ENCODE results near the gene RHBDD3. TPM values are rescaled to one million over a fixed set of nuclear protein-coding genes. Genes with fewer than 3 reads are reported as not detected.

The RHBDD3 gene
- polyA plus RNA-seq, 3 donors: 18.9 to 23.9 (median 22.5) TPM

DNA sequence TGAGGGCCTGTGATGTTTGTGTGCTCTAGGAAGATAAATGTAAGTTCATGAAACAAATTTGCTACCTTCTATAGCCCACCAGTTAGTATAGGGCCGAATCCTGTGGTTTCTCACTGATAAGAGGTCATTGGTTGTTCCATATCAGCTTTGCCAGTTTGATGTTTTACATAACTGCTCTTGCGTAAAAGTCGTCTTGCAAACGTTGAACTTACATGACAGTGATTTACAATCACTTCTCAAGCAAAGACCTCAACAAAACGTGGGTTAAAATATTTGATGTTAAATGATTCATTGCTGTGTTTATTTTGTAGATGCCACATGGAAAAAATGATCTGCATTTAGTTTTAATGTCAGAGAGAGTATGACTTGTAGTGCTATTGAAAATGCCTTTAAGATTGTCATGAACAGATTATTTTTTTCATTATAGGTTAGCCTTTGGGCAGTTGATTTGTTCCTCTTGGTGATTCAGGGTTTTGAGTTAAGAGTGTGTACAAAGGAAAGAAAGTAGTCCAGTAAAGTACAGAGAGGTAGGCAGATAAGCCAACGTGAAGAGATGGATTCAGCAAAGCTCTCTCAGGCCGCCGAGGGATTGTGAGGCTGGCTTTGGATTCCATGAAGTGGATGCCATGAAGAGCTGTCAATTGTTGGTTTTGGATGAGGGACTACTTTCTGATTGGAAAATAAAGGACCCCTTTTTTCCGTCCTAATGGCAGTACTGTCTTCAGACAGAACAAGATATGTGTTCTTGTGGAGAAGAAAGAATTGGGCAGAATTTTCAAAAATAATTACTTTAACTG lies 2.9 kb upstream of the RHBDD3 start:
- no peak for DNase-seq (ENCODE audit: low read depth in 3 of 3, low spot score in 2 of 3)

DNA sequence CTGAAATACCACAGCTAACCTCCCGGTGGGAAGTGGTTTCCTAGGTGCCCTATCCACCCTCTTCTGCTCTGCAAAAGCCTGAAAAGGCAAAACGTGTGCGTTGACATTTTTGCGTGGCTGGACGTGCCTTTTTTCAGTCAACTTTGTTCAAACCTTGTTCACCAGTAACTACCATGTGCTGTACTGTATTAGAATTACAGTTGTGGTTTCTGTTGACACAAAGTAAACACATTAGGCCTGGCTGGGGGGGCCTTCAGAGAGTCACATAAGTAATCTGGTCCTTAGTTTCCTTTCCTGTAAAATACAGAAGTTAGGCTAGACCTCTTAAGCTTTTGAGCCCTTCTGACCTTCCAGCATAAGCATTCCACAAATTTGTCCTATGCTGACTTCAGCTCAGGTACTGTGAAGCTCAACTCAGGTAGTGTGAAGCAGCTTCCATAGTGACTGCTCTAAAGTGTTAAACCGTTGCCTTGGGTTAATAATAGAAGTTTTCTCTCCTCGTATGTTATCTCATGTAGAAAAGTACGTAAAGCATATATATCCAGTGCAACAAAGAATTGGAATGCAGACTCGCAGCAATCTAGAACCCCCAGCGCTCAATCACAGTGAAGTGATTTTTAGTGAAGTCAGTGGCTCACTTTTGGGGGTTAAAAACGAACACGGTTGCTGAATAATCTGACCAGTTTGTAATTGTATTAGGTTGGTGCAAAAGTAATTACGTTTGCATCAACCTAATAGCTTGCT lies 2.1 kb upstream of the RHBDD3 start:
- DNase-seq (ENCODE audit: low read depth in 3 of 3, low spot score in 2 of 3): no peak

DNA sequence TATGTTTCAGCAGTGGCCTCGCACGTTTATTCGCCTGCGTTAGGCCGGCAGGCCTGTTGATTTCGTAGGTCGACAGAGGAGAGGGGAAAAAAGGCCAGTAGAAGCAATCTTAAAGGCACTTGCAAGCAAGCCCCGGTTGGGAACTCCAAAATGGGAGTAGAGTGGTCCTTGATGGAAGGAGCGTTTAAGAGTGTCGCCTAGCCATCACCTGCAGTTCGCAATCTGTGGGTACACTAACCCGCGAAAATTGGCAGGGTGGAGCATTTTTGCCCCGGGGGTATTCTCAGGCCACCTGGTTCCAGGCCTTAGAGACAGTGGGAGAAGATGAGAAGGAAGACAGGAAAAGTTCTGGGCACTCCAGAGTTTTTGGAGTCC lies 1.4 kb upstream of the RHBDD3 start:
- DNase-seq (ENCODE audit: low read depth in 3 of 3, low spot score in 2 of 3): no peak

DNA sequence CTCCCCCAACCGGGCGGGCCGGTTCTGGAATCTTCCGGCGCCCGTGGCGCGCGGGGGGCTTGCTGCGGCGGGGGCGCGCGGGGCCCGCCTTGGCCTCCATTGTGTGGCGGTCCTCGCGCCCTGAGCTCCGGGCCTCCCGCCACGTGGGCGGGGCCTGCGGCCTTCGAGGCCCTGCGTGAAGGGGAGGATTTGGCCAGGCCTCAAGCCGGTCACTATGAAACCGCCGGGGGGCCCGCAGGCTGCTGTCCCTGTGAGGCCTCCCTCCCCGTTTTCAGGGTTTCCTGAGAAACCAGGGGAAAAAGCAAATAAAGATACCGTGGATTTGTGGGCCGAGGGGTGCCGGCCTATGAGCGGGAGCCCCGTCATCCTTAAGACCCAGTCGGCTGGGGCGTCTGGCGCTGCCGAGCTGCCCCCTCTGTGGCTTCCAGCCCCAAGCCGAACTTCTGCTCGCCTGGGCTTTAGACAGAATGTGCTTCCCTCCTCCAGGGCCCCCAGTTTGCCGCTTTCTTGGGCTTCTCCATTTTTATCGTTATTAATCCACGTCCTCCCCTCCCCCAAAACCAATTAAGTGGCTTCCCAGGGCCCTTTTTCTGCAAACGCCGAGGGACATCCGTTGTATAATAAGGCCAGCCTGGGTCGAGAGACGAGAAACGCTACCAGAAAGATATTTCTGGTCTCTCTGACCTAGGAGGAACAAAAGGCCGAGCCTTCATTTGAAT lies 889 bp upstream of the RHBDD3 start:
- DNase-seq (ENCODE audit: low read depth in 3 of 3, low spot score in 2 of 3): peak in 1 of 3 donors; percentile 39

GRCh38 chr22:29267462-29267857 lies 321 bp downstream of the RHBDD3 start:
- no peak for DNase-seq (ENCODE audit: low read depth in 3 of 3, low spot score in 2 of 3)

DNA sequence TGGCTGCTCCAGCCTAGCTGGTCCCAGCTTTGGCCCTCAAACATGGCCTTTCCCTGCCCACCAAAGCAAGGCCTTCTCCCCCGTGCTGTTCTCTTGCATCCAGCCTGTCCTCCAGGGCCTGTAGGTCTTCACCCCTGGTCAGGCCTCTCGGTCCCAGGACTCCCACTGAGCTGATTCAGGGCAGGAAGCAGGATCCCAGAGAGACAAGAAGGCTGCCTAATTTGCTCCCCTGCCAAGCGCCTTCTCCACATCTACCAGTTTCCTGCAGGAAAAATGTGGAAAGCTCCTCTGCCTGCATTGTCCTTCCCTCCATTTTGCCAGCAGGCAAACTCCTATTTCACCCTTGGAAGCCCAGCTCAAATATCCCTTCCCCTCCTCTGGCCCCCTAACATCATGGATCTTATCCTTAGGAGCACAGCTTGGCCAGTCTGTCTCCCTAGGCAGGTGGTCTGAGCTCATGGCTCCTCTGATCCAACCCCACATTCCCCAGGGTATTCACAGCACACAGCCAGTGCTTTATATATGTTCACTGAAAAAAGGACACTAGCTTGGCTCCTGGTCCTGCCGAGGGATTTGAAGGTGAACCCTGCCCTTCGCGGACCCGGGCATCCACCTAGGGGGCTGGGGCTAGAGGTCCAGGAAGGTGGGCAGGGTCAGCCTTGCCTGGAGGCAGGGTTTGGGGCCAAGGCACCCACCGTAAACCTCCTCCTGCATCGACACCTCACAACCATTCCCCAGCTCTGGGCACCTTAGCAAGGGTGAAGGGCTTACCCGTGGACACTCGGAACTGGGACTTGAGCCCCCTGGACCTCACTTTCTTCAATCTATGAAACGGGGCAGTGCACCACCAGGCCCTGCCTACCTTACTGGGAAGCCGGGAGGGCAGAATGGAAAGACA lies 968 bp downstream of the RHBDD3 start:
- no peak for DNase-seq (ENCODE audit: low read depth in 3 of 3, low spot score in 2 of 3)

DNA sequence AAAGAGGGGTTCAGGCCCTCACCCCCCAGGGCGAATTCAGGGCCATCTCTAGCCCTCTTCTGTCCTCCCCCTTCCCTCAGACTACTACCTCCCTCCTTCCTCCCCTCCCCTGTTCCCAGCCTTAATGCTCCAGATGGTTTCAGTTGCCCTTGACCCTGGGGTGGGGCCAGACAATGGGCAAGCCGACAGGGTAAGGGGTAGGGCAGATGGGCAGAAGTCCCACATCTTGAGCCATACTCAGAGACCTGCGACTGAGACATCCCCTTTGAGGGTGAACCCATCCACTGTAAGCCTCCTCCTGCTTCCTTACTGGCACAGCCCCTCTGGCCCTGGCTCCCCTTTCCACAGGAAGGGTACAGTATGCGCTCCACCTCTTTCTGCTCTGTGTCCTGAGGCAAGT lies 1.9 kb downstream of the RHBDD3 start:
- DNase-seq (ENCODE audit: low read depth in 3 of 3, low spot score in 2 of 3): no peak

GRCh38 chr22:29265305-29265704 lies 2.5 kb downstream of the RHBDD3 start:
- DNase-seq (ENCODE audit: low read depth in 3 of 3, low spot score in 2 of 3): no peak

GRCh38 chr22:29263791-29264276 lies 3.9 kb downstream of the RHBDD3 start:
- no peak for DNase-seq (ENCODE audit: low read depth in 3 of 3, low spot score in 2 of 3)

- DNase-seq (ENCODE audit: low read depth in 3 of 3, low spot score in 2 of 3): no peak
Measured at GRCh38 chr22:29260601-29261315, 7.0 kb downstream of the RHBDD3 start.

GRCh38 chr22:29260031-29260560 lies 7.7 kb downstream of the RHBDD3 start:
- no peak for DNase-seq (ENCODE audit: low read depth in 3 of 3, low spot score in 2 of 3)

DNA sequence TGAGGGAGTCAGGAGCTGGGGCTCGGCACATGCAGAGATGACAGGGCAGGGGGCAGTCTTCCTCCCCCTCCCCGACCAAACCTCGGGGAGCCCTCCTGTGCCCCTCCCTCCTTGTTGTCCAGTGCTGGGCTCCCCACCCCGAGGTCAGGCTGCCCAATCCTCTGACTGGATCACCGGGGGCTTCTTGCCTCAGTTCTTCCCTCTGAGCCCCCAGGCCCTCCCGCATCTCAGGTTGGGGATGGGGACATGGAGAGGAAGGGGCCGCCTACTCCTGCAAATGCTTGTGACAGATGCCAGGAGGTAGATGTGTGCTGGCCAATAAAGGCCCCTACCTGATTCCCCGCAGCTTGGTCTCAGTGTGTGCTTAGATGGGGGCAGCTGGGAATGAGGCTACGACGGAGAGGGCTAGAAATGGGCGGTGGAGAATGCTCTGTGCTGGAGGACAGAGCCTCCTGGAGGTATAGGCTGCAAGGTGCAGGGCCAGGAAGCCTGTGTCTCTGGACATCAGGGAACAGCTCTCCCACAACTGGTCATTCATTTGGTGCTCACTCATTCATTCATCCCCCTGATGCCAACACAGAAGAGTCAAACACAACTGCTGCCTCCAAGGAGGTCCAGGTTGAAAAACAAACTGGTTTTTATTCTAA lies 8.4 kb downstream of the RHBDD3 start:
- DNase-seq (ENCODE audit: low read depth in 3 of 3, low spot score in 2 of 3): no peak

- no peak for DNase-seq (ENCODE audit: low read depth in 3 of 3, low spot score in 2 of 3)
Measured at GRCh38 chr22:29258407-29259252, 9.2 kb downstream of the RHBDD3 start.

- DNase-seq (ENCODE audit: low read depth in 3 of 3, low spot score in 2 of 3): no peak
Measured at GRCh38 chr22:29257751-29258181, 10.0 kb downstream of the RHBDD3 start.

DNA sequence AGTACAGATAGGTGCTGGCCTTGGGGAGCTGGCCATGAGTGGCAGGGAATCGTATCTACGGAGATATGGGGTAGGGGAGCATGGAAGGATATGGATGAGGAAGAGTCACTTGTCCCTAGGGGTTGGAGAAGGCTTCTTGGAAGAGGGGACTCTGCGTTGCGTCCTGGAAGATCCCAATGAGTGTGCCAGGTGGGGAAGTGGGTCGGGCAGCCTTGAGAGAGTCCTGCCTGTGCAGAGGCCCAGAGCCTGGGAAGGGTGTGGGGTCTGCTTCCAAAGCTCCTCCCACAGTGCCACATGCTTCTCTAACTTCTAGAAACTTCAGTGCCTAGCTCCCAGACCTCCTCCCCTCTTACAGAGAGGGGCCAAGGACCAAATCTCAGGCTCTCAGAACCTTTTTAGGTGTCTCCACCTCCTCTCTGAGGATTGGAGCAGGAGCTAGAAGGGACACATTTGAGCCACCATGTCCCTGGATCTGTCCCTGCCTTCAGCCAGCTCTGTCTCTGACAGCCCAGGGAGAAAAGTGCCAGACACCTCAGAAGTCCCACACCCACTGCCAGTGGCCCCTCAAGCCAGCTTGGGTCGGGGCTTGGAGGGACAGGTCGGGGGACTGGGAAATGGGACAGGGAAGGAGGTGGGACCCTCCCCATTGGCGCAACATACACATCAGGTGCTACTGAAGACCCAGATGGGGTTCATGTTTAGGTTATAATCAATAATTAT lies 11.0 kb downstream of the RHBDD3 start:
- no peak for DNase-seq (ENCODE audit: low read depth in 3 of 3, low spot score in 2 of 3)

DNA sequence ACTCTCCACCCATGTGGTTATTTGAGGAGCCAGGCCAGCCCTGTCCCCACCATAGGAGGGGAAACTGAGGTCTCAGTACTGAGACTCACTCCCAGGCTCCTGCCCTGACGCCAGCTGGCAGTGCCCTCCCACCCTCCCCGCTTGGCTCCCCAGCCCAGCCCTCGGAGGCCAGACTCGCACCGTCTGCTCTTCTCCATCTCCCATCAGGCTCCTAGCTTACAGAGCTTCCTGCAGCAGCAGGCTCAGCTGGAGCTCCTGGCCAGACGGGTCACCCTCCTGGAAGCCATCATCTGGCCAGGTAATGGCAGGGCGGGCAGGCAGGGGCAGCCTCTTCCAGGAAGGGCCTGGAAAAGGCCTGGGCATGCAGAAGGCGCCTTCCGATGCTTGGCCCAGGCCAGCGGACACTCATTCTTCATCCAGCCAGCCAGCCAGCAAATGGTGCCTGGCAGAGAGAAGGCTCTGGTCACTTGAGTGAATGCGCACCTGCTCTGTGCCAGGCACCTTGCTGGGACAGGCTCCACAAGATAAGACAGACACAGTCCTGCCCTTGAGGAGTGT lies 12.6 kb downstream of the RHBDD3 start:
- no peak for DNase-seq (ENCODE audit: low read depth in 3 of 3, low spot score in 2 of 3)

- DNase-seq (ENCODE audit: low read depth in 3 of 3, low spot score in 2 of 3): no peak
Measured at GRCh38 chr22:29254286-29254660, 13.5 kb downstream of the RHBDD3 start.
